Measurements from ENCODE around the gene AEBP1.

DNA sequence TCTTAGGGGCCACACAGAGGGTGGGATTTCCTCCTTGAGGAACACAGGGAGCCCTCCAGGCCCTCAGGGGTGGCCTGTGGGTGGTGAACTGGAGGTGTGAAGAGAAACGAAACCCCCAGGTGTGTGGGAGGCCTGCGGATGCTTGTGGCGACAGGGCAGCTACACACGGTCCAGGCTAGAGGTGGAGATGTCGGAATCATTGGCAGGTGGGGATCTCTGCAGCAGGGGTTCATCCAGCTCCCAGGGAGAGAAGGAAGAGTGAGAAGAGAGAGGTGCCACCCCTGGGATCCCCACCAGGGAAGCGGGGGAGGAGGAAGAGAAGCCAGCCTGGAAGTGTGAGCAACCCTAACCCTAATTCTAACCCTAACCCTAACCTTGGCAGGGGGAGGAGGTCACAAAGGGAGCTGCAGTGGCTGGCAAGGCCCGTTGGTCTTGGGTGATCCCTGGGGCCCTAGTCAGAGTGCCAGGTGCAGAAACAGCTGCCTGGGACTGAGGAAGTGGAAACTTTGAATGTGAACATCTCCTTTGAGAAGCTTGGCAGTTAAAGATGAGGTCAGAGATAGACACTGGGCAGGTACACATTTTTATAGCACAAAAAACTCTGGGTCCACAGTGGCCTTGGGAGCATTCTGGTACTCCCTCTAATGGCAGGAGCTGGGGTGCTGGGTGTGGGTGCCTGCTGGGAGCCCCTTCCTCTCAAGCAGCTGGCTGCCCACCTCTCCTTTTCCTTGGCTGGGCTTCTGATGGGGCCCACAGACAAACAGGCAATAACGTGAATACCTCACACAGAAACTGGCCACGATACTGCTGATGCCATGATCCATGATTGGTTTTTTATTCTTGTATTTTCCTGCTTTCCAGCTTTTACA, 6.8 kb upstream of the AEBP1 start:
- TF ChIP-seq, protein P1, sequence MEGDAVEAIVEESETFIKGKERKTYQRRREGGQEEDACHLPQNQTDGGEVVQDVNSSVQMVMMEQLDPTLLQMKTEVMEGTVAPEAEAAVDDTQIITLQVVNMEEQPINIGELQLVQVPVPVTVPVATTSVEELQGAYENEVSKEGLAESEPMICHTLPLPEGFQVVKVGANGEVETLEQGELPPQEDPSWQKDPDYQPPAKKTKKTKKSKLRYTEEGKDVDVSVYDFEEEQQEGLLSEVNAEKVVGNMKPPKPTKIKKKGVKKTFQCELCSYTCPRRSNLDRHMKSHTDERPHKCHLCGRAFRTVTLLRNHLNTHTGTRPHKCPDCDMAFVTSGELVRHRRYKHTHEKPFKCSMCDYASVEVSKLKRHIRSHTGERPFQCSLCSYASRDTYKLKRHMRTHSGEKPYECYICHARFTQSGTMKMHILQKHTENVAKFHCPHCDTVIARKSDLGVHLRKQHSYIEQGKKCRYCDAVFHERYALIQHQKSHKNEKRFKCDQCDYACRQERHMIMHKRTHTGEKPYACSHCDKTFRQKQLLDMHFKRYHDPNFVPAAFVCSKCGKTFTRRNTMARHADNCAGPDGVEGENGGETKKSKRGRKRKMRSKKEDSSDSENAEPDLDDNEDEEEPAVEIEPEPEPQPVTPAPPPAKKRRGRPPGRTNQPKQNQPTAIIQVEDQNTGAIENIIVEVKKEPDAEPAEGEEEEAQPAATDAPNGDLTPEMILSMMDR (IDR thresholded peaks at IDR 0.05; ENCODE audit: borderline replicate concordance, extremely low read depth, low read length, poor library complexity, severe bottlenecking), result peak; percentile 68
- TF ChIP-seq EZH2 (IDR thresholded peaks at IDR 0.05; ENCODE audit: borderline replicate concordance, low read depth, low read length, severe bottlenecking), result no peak

Measured in DND-41 (cell line).